Left renal cortex interstitium (tissue), 4 donors: ENCODE results near the gene GLCCI1. TPM values are rescaled to one million over a fixed set of nuclear protein-coding genes. Genes with fewer than 3 reads are reported as not detected.
"Not testable (repeated sequence)": the region's sequence is repeated elsewhere in the genome, so short reads cannot be mapped to it uniquely, and the experiment has no call there.

Experiments used
- DNase-seq, 4 donors: peaks; one replicate each; pipeline ENCODE4 v3.0.0-alpha.2; 2013; ENCODE audit warnings: low read depth in 4 of 4, low spot score in 2 of 4, missing footprints in 1 of 4
- polyA plus RNA-seq, 4 donors: library from polyadenylated mRNA; unstranded; fragments of 120-200 nt; gene quantifications; one replicate each; pipeline ENCODE4 v1.2.1, GENCODE V29; 2013; ENCODE audit not compliant: insufficient read length in 4 of 4

The GLCCI1 gene
- polyA plus RNA-seq, 4 donors: 25.9 to 46.5 (median 33.2) TPM

GRCh38 chr7:8085420-8085819, 116.8 kb downstream of the GLCCI1 start:
- DNase-seq: no peak

DNA sequence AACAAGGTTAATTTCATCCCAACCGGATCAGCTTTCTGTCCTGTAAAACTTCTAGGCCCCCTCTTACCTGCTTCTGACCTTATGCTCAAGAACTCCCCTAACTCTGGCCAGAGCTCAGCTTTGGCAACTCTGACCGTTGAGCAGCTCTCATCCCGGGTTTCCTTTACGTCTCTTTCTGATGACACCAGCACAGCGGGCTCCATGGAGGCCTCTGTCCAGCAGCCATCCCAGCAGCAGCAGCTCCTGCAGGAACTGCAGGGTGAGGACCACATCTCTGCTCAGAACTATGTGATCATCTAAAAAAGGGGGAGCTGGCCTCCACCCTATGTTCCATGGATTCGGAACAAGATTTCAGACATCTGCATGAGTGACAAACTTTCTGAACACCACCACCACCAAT, 117.6 kb downstream of the GLCCI1 start:
- DNase-seq: no peak

- no peak for DNase-seq
These were observed 120.6 kb downstream of the GLCCI1 start for GRCh38 chr7:8089036-8089780.

DNA sequence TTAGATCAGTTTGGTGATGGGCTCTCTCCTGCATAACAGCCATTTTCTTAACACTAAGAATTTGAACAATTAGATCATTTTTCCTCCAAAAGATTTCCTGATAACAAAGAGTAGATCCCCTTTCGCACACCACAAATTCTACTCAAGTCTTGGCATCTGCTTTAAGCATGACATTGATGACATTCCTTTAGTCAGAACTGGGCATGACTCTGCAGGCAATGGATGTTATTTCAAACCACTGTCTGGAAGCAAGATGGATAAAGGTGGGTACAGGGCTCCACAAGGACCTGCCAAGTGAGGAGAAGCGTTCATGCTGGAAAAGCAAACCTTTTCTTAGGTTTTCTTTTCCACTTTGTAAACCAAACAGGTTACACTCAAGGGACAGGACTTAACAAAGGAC, 123.5 kb downstream of the GLCCI1 start:
- DNase-seq: no peak

- no peak for DNase-seq
These were observed 125.9 kb downstream of the GLCCI1 start for GRCh38 chr7:8094164-8095140.

GRCh38 chr7:8101292-8101691, 132.7 kb downstream of the GLCCI1 start:
- DNase-seq: not testable (repeated sequence)

- no peak for DNase-seq
These were observed 134.7 kb downstream of the GLCCI1 start for GRCh38 chr7:8103282-8103681.

DNA sequence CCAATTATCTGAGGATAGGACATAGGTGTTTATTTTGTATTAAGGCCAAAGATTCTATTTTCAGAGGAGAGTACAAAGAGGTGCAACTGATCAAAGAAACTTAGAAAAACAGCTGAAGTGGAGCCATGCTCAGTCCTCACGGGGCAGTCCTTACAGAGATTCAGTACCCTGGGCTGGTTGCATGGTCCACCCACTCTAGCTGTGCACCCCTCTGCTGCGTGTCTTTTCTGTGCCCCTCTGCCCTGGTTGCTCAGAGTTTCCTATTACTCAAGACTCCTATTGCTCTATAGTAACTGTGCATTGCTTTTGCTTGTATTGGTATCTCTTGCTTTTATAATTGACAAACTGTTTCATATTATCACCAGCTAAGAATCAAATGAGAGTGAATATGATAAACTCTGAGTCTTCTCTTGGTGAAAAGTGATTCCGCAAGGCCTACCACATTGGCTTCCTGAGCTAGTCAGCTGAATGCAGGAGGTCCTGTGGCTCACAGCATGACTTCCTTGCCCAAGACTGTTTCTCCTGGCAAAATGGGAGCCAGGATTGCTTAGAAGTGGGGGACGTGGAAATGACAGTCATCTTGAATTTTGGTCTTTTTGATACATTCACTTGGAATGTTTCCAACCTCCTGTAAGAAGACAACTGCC, 137.0 kb downstream of the GLCCI1 start:
- DNase-seq: no peak

- DNase-seq: no peak
These were observed 140.8 kb downstream of the GLCCI1 start for GRCh38 chr7:8109196-8110022.

- no peak for DNase-seq
These were observed 142.8 kb downstream of the GLCCI1 start for GRCh38 chr7:8111282-8111960.

- no peak for DNase-seq
These were observed 144.1 kb downstream of the GLCCI1 start for GRCh38 chr7:8112685-8113084.

DNA sequence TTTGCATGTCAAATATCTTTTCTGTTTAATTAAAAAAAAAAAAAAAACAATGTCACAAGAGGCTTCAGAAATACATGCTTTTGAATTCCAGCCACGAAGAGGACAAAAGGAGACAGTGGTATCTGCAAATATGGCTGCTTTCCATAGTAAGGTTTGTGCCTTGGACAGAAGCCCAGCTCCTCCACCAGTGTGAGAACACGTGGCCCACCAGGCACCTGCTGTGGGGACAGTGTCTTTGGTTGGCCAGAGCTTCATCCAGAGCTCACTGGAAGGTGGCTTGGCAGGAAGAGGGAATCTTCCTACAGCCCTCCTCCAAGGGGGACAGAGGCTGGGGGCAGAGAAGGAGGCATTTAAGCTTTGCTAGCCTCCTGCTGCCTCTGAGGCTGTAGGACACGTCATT, 144.6 kb downstream of the GLCCI1 start:
- DNase-seq: no peak

- no peak for DNase-seq
These were observed 145.6 kb downstream of the GLCCI1 start for GRCh38 chr7:8114175-8114574.

GRCh38 chr7:8115547-8116402, 147.2 kb downstream of the GLCCI1 start:
- no peak for DNase-seq

DNA sequence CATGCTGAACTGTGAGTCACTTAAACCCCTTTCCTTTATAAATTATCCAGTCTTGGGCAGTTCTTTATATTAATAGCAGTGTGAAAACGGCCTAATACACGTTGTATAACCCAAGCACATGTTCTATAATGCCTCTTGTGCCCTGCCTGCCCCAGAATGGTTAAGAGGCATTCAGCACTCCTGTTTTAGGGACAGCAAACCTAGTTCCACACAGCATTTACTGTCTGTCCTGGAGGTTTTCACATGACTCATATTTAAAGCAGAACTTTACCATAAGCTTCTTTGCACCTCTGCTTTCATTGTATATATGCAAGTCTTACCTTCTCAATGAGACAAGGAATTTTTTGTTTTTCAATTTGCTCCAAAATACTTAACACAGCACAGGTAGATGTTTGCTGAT, 148.6 kb downstream of the GLCCI1 start:
- no peak for DNase-seq

DNA sequence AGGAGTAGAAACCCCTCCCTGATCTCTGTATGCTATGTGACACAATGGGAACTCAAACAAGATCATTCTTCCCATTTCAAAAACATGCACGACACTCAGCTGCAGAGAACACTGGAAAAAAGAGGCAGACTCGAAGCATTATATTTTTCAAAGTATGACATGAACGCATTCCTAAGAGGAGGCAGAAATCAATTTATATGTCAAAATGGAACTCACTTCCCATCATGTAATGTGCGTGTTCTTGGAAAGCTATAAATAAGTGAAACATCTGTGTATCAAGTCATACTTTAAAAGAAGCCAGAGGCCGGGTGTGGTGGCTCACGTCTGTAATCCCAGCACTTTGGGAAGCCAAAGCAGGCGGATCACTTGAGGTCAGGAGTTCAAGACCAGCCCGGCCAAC, 150.7 kb downstream of the GLCCI1 start:
- DNase-seq: no peak

DNA sequence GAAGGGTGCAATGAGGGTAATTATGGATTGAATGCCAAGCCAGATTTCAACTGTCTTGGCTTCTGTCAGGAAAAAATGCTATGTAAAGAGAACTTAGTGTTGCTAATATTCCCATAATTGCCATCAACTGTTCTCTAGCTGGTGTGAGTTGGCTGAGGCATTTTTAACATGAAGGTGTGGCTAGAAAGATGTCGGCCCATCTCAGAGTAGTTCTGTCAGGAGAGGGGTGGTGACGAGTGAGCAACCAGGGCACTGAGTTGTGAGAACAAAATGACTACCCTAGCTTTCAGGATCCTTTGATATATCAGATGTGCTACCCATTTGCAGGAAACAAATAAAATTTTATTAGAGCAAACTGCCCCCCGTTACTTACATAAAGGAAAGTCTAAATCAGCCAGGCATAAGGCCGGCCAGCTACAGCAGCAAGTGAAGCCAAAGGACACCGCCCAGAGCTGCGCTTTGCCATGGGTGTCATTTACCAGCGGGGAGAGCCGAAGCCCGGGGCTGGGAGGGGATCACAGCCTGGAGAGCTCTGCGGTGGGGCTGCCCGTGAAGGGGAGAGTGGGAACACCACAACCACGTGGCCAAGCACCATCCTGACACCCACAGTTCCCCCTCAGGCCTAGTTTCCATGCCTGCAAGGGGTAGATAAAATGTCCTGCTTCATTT, 151.9 kb downstream of the GLCCI1 start:
- DNase-seq: no peak

- DNase-seq: no peak
These were observed 152.6 kb downstream of the GLCCI1 start for GRCh38 chr7:8121243-8121642.
